ENCODE measurements around the gene RFX3. TPM values are rescaled to one million over a fixed set of nuclear protein-coding genes. Genes with fewer than 3 reads are reported as not detected.

RFX3 gene
- total RNA-seq, 1 donor from 2014 or later, result 11.8 TPM

DNA sequence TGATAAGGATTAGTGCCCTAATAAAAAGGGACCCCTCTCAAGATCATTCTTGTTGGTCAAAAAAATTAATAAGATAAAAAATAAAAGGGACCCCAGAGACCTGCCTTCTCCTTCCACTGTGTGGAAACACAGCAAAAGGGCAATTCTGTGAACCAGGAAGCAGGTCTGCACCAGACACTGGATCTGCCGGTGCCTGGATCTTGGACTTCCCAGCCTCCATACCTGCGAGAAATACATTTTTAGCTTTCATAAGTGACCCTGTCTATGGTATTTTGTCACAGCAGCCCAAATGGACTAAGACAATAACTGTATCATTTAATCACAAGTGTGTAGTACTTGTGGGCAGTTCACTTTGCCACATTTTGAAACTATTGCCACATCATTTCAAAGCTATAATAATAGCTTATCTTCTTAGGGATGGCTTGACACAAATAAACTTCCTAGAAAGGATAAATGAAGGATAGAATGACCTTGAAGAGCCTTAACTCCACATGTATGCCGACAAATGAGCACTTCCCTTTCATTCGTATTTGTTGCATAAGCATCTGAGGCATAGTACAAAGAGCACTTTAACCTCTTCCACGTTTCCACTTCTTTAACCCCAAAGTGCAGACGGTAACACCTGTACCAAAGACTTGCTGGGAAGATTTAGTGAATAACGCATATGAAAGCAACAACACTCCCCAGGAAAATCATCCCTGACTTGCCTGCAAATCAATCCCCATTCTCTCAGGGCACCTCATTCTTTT, 336.5 kb downstream of the RFX3 start:
- Histone ChIP-seq H3K9me3 (no peaks in the 10 kb centered on the region), H3K27me3 (no peaks in the 10 kb centered on the region), H3K4me1 (no peaks in the 10 kb centered on the region), H3K36me3 (no peaks in the 10 kb centered on the region), H3K27ac (no peak overlapping the region), H3K4me3 (no peak overlapping the region)
- no peak for DNase-seq (ENCODE audit: extremely low spot score in 2 of 2)
- intact Hi-C loops (cut with DNase I), result no loop called here
- TF ChIP-seq, protein P1, sequence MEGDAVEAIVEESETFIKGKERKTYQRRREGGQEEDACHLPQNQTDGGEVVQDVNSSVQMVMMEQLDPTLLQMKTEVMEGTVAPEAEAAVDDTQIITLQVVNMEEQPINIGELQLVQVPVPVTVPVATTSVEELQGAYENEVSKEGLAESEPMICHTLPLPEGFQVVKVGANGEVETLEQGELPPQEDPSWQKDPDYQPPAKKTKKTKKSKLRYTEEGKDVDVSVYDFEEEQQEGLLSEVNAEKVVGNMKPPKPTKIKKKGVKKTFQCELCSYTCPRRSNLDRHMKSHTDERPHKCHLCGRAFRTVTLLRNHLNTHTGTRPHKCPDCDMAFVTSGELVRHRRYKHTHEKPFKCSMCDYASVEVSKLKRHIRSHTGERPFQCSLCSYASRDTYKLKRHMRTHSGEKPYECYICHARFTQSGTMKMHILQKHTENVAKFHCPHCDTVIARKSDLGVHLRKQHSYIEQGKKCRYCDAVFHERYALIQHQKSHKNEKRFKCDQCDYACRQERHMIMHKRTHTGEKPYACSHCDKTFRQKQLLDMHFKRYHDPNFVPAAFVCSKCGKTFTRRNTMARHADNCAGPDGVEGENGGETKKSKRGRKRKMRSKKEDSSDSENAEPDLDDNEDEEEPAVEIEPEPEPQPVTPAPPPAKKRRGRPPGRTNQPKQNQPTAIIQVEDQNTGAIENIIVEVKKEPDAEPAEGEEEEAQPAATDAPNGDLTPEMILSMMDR (IDR thresholded peaks at IDR 0.05), result no peak
- no peak for TF ChIP-seq POLR2AphosphoS5 (IDR thresholded peaks at IDR 0.05; ENCODE audit: insufficient read depth in 1 of 2, low read depth in 1 of 2)
- TF ChIP-seq POLR2A (IDR thresholded peaks at IDR 0.05), result no peak

DNA sequence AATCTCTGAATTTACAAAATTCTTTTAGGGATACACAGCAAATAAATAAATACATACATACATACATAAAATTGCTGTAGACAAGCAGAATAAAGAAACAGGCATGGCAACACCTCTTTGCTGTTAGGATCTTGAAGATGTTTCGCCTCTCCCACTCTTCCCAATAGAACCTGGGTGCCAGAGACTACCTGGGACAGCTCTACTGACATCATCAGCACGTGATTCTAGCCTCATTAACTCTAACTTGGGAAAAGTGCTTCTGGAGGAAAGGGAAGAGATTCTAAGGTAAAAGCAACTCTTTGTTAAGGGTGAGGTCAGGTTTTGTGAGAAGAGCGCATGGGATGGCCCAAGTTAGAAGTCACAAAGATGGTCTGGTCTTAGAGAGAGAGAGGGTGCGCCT, 339.1 kb downstream of the RFX3 start:
- DNase-seq (ENCODE audit: extremely low spot score in 2 of 2), result no peak
- H3K27me3 ChIP-seq, result no peaks in the 10 kb centered on the region
- H3K36me3 ChIP-seq, result no peaks in the 10 kb centered on the region
- H3K27ac ChIP-seq, result no peak overlapping the region
- intact Hi-C loops (cut with DNase I), result no loop called here
- H3K9me3 ChIP-seq, result no peaks in the 10 kb centered on the region
- TF ChIP-seq POLR2A (IDR thresholded peaks at IDR 0.05) (no peak), POLR2AphosphoS5 (IDR thresholded peaks at IDR 0.05; ENCODE audit: insufficient read depth in 1 of 2, low read depth in 1 of 2) (no peak)
- TF ChIP-seq, protein P1 (IDR thresholded peaks at IDR 0.05), result no peak
- H3K4me1 ChIP-seq, result peaks cover under 1% of the 10 kb centered on the region
- H3K4me3 ChIP-seq, result no peak overlapping the region

DNA sequence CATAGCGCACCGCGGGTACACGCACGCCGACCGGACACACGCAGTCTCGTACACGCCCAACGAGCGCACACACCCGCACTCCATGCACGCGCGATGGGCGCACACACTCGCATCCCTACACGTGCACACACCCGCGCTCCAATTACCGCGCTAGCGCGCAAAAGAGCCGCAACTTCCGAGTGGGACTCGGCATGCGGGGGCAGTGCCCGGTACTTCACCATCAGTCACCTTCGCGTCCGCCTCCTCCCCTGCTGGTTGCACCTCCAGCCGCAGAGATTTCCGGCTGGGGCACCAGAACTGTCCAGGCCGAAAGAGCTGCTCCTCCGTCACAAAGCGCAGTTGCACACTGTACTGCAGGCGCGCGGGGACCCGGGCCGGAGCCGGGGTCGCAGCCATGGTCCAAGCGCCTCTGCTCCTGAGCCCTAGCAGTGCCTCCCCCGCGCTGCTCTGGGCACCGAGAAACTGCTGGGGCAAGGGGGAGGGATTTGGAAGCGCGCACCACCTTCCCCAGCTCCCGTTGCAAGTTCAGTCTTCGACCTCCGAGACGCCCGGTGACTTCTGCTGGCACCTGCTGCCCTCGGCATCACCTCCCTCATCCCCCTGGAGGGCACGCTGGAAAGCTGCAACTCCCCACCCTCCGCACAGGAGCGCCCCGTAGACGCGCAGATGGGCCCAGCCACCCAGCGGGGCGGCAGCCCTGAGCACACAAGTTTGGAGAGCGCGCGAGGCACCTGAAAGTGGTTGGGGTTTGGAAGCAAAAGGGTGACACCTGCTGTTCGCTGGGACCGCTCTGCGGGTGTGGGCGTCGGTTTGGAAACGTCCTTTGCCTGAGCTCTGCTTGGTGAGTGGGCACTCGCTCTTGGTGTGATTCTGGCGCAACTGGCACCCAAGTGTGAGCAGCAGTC, 344.5 kb downstream of the RFX3 start:
- peaks cover 13% of the 10 kb centered on the region for H3K4me1 ChIP-seq
- intact Hi-C loops (cut with DNase I), result no loop called here
- no peak for DNase-seq (ENCODE audit: extremely low spot score in 2 of 2)
- no peaks in the 10 kb centered on the region for H3K27me3 ChIP-seq
- no peak for TF ChIP-seq POLR2A (IDR thresholded peaks at IDR 0.05)
- TF ChIP-seq POLR2AphosphoS5 (IDR thresholded peaks at IDR 0.05; ENCODE audit: insufficient read depth in 1 of 2, low read depth in 1 of 2), result peak in 1 of 2 donors; percentile 7
- TF ChIP-seq, protein P1 (IDR thresholded peaks at IDR 0.05), result no peak
- no peaks in the 10 kb centered on the region for H3K36me3 ChIP-seq
- no peaks in the 10 kb centered on the region for H3K9me3 ChIP-seq
- H3K4me3 ChIP-seq, result peak overlapping the region; percentile 16 to 44
- no peak overlapping the region for H3K27ac ChIP-seq

- Histone ChIP-seq H3K36me3 (no peaks in the 10 kb centered on the region), H3K9me3 (no peaks in the 10 kb centered on the region), H3K27me3 (no peaks in the 10 kb centered on the region), H3K27ac (no peak overlapping the region), H3K4me3 (peak overlapping the region; percentile 16 to 44), H3K4me1 (peaks cover 13% of the 10 kb centered on the region)
- intact Hi-C loops (cut with DNase I), result no loop called here
- TF ChIP-seq, protein P1 (IDR thresholded peaks at IDR 0.05), result no peak
- no peak for TF ChIP-seq POLR2A (IDR thresholded peaks at IDR 0.05)
- no peak for TF ChIP-seq POLR2AphosphoS5 (IDR thresholded peaks at IDR 0.05; ENCODE audit: insufficient read depth in 1 of 2, low read depth in 1 of 2)
- DNase-seq (ENCODE audit: extremely low spot score in 2 of 2), result no peak
These were observed 345.1 kb downstream of the RFX3 start for GRCh38 chr9:3180696-3181048.
